ENCODE results near the gene DLGAP1.

DNA sequence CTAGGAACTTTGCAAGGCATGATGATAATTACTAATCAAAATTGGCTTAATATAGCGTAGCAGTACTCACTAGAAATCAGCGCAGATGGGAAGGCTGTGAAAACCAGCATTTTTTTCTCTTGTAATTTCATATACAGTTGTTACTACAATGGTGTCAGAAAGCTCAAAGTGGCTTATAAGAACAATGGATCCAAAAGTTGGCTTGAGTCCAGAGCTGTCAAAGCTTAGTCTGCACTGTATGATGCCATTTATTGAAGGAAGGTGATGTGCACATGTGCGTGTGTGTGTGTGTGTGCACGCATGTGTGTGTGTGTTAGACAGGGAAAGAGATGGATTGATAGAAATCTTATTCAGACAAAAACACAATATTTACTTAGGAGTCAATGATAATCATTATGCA is 663.9 kb downstream of the DLGAP1 start:
- TF ChIP-seq CTCF (conservative IDR thresholded peaks at IDR 0.05; ENCODE audit: low read depth, low read length) = no peak
- no peak for TF ChIP-seq RAD21 (IDR thresholded peaks at IDR 0.05; ENCODE audit: low read length)
- TF ChIP-seq POLR2A (IDR thresholded peaks at IDR 0.05; ENCODE audit: low read depth, low read length) = no peak
- TF ChIP-seq MXI1 (IDR thresholded peaks at IDR 0.05; ENCODE audit: borderline replicate concordance, low read depth, low read length) = no peak
- no peak for TF ChIP-seq USF2 (IDR thresholded peaks at IDR 0.05; ENCODE audit: low read depth, low read length)
- TF ChIP-seq RCOR1 (IDR thresholded peaks at IDR 0.05; ENCODE audit: insufficient replicate concordance, low read length) = no peak
- no peak for TF ChIP-seq RFX5 (IDR thresholded peaks at IDR 0.05; ENCODE audit: low read depth, low read length)
- TF ChIP-seq CEBPB (IDR thresholded peaks at IDR 0.05; ENCODE audit: low read depth, low read length) = 0 out of 2 replicates have a peak, but pooled peaks have one; percentile 25
- no peak for TF ChIP-seq MAFK (IDR thresholded peaks at IDR 0.05; ENCODE audit: low read depth, low read length)
- TF ChIP-seq BHLHE40 (IDR thresholded peaks at IDR 0.05; ENCODE audit: low read depth, low read length) = no peak
- TF ChIP-seq MAZ (IDR thresholded peaks at IDR 0.05; ENCODE audit: borderline replicate concordance, low read depth, low read length) = no peak
- TF ChIP-seq FOS (IDR thresholded peaks at IDR 0.05; ENCODE audit: low read depth, low read length) = no peak
